HL-60 (cell line): ENCODE measurements around the gene SLC6A11.

Experiments used
- CTCF ChIP-seq: IDR thresholded peaks from one replicate; pipeline ENCODE4 v1.5.1; 2011; ENCODE audit warnings: low read length, control low read depth, inconsistent platforms; ENCODE audit not compliant: insufficient read depth
- POLR2AphosphoS5 ChIP-seq: IDR thresholded peaks from 2 replicates; pipeline ENCODE4 v1.6.1; 2012; ENCODE audit warnings: low read depth
- REST ChIP-seq: IDR thresholded peaks from 2 replicates; pipeline ENCODE4 v1.6.1; 2012; ENCODE audit warnings: low read depth; ENCODE audit not compliant: insufficient replicate concordance
- SPI1 ChIP-seq: IDR thresholded peaks from 2 replicates; pipeline ENCODE4 v1.6.1; 2012; ENCODE audit warnings: low read depth, mild to moderate bottlenecking, borderline replicate concordance

- TF ChIP-seq CTCF (no peak), REST (no peak), POLR2AphosphoS5 (no peak), SPI1 (no peak)
Observed at GRCh38 chr3:10855083-10855870, 39.2 kb downstream of the SLC6A11 start.
